Nephron (organoid): ENCODE results near the gene FAM3B.

Experiments used
- H3K27ac Mint-ChIP-seq, 3 experiments: 2 replicates each; pipeline ENCODE4 v1.8.0; 2020; ENCODE audit warnings: mixed read lengths in 3 of 3, mild to moderate bottlenecking in 2 of 3, moderate library complexity in 1 of 3
- H3K27me3 Mint-ChIP-seq: 2 replicates; pipeline ENCODE4 v1.8.0; 2021; ENCODE audit warnings: low read depth, mild to moderate bottlenecking, moderate library complexity, mixed read lengths
- H3K36me3 Mint-ChIP-seq: 2 replicates; pipeline ENCODE4 v1.8.0; 2020; ENCODE audit warnings: low read depth, mixed read lengths
- H3K4me1 Mint-ChIP-seq: 2 replicates; pipeline ENCODE4 v1.8.0; 2020; ENCODE audit warnings: mixed read lengths
- H3K4me3 Mint-ChIP-seq, 3 experiments: 2 replicates each; pipeline ENCODE4 v1.8.0; 2020; ENCODE audit warnings: mild to moderate bottlenecking in 3 of 3, mixed read lengths in 3 of 3, moderate library complexity in 2 of 3
- H3K9me3 Mint-ChIP-seq: 2 replicates; pipeline ENCODE4 v1.8.0; 2020; ENCODE audit warnings: mixed read lengths
- TF ChIP-seq, protein P1 (sequence below), 3 experiments: fragments of 200-600 bp; sonication (generic); IDR thresholded peaks; one replicate each; pipeline ENCODE4 v1.5.0; 2021; ENCODE audit warnings: antibody characterized with exemption in 3 of 3; ENCODE audit not compliant: unreplicated experiment in 3 of 3

Gene FAM3B

DNA sequence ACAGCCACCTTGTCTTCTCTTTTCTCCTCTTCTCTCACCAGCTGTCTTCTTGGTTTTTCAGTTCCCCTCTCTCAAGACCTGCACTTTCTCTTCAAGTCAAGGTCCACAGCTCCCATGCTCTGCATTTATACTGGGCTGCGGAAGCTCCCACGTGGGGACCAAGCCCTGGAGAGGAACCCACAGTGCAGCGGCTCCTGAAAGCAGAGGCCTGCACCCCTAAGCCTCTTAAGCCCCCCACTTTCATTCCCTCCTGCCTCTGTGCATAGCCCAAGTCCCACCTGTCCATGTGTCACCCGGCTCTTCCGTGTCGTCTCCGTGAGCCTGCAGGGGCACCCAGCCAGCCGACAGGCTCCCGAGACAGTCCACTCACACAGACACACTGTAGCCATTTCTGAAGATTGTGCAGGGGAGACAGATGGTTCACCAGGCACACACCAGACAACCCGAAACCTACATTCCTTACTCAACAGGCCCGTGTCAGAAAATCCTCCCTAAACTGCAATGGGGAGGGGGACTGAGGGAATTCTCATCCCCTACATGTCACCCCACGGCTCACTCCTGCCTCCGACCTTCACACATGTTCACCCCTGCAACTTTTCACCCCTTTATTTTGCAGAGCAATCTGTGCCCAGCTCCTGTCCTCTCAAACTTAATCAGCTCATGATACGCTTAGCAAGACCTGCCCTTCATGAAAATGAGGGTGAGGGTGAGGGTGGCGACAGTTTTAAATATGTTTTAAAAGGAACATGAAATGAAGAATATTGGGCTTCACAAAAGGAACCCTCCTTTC lies 51.5 kb downstream of the FAM3B start:
- Mint-ChIP-seq H3K9me3 (no peaks in the 10 kb centered on the region), H3K27me3 (peaks cover 34% of the 10 kb centered on the region), H3K27ac (peak overlapping the region in 1 of 3 experiments; percentile 1), H3K4me3 (peak overlapping the region in 1 of 3 experiments; percentile 26), H3K4me1 (peaks cover 24% of the 10 kb centered on the region), H3K36me3 (no peaks in the 10 kb centered on the region)
- TF ChIP-seq, protein P1, sequence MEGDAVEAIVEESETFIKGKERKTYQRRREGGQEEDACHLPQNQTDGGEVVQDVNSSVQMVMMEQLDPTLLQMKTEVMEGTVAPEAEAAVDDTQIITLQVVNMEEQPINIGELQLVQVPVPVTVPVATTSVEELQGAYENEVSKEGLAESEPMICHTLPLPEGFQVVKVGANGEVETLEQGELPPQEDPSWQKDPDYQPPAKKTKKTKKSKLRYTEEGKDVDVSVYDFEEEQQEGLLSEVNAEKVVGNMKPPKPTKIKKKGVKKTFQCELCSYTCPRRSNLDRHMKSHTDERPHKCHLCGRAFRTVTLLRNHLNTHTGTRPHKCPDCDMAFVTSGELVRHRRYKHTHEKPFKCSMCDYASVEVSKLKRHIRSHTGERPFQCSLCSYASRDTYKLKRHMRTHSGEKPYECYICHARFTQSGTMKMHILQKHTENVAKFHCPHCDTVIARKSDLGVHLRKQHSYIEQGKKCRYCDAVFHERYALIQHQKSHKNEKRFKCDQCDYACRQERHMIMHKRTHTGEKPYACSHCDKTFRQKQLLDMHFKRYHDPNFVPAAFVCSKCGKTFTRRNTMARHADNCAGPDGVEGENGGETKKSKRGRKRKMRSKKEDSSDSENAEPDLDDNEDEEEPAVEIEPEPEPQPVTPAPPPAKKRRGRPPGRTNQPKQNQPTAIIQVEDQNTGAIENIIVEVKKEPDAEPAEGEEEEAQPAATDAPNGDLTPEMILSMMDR (IDR thresholded peaks at IDR 0.05; ENCODE audit: unreplicated experiment in 3 of 3): no peak

DNA sequence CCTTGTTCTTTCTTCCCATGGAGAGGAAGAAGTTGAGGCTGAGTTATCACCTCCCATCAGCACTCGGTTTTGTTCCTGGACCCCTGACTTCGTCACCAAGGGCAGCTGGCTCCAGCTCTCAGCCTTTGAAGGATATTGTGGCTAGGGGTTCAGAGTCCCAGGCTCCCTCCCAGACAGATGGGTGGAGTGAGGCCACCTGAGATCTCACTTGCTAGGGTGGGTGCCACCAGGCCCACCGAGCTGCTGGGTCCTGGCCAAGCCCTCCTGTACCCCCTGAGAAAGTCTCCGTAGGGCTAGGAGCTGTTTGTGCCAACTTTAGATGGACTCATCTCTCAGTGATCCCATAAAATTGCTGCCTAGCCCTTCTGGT lies 52.1 kb downstream of the FAM3B start:
- Mint-ChIP-seq H3K9me3 (no peaks in the 10 kb centered on the region), H3K27me3 (peaks cover 34% of the 10 kb centered on the region), H3K36me3 (no peaks in the 10 kb centered on the region), H3K4me1 (peaks cover 24% of the 10 kb centered on the region), H3K4me3 (peak overlapping the region in 1 of 3 experiments; percentile 76), H3K27ac (no peak overlapping the region)
- TF ChIP-seq, protein P1 (IDR thresholded peaks at IDR 0.05; ENCODE audit: unreplicated experiment in 3 of 3): no peak

DNA sequence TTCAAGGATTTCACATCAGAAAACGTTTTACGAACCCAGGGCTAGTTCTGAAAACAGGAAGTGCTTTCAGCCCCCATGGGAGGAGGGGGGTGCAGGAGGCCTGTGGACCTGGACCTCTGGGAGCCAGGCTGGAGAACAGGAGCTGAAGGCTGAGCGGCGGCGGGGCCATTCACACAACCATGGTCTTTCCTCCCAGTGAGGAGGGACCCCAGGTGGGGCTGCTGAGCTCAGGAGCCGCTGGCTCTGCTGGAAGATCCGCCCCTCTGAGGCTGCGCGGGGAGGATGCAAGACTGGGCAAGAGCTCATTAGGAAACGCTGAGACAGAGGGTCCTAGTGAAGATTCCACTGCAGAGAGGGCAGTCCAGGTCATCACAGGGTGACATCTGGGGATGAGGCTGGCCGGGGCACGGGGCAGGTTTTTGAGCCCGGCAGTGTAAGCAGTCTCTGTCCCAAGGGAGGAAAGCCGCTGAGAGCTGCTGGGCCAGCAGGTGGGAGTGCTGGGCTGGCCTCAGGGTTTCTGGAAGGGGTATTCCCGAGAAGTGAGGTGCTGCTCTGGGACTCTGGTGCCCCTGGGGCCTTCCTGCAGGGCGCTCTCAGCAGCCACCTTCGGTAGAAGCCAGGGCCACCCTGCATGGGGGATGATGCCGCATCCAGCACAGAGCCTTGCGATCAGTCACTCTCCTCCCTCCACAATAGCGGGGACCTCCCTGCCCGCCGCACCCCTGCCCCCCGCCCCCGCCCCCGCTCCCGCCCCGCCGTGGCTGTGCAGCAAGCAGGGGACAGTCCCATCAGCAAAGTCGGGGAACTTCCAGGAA lies 52.7 kb downstream of the FAM3B start:
- Mint-ChIP-seq H3K4me1 (peaks cover 24% of the 10 kb centered on the region), H3K4me3 (peak overlapping the region; percentile 75 to 80 (median 76)), H3K27me3 (peaks cover 34% of the 10 kb centered on the region), H3K27ac (no peak overlapping the region), H3K36me3 (no peaks in the 10 kb centered on the region), H3K9me3 (no peaks in the 10 kb centered on the region)
- TF ChIP-seq, protein P1 (IDR thresholded peaks at IDR 0.05; ENCODE audit: unreplicated experiment in 3 of 3): peak; percentile 23 to 27 (median 24)

DNA sequence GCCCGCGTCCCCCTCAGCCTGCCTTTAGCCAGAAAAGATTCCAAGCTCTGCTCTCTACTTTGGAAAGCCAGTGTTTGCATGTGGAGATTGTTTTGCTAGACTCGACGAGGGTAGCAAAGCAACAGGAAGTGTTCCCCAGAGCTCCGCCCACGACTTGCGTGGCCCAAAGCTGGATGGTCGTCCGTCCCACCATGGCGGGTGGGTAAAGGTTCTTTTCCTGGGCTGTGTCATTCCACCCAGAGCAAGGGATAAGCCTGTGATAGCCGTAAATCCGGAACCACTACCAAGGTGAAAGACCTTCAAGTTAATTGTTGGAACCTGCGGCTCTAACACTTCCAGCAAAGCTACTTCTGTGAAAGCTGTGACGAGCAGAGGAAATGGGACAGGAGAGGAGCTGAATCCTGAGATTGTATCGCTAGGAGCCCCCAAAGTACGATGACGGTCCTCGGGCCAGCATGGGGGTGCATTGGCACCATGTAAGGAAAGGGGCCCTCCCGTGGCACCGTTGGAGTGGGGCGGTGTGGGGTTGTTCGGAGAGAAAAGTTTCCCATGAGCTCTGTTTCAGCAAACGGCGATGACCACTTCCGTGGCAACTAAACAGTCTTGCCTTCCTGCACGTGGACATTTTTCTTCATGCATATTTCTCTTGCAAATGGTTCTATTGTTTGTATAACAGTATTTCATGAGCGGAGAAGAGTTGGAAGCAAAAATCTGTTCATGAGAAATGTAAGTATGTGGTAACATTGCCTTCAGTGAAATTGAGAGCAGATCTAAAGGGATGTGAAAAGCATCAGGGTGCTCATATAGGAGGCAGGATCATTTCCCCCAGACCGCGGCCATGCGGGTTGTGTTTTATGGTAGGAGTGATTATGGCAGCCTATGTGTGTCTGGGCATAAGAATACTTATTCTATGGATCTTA lies 53.6 kb downstream of the FAM3B start:
- Mint-ChIP-seq H3K9me3 (no peaks in the 10 kb centered on the region), H3K27me3 (peaks cover 34% of the 10 kb centered on the region), H3K4me1 (peaks cover 24% of the 10 kb centered on the region), H3K36me3 (no peaks in the 10 kb centered on the region), H3K27ac (no peak overlapping the region), H3K4me3 (peak overlapping the region in 2 of 3 experiments; percentile 17 to 48)
- TF ChIP-seq, protein P1 (IDR thresholded peaks at IDR 0.05; ENCODE audit: unreplicated experiment in 3 of 3): no peak

DNA sequence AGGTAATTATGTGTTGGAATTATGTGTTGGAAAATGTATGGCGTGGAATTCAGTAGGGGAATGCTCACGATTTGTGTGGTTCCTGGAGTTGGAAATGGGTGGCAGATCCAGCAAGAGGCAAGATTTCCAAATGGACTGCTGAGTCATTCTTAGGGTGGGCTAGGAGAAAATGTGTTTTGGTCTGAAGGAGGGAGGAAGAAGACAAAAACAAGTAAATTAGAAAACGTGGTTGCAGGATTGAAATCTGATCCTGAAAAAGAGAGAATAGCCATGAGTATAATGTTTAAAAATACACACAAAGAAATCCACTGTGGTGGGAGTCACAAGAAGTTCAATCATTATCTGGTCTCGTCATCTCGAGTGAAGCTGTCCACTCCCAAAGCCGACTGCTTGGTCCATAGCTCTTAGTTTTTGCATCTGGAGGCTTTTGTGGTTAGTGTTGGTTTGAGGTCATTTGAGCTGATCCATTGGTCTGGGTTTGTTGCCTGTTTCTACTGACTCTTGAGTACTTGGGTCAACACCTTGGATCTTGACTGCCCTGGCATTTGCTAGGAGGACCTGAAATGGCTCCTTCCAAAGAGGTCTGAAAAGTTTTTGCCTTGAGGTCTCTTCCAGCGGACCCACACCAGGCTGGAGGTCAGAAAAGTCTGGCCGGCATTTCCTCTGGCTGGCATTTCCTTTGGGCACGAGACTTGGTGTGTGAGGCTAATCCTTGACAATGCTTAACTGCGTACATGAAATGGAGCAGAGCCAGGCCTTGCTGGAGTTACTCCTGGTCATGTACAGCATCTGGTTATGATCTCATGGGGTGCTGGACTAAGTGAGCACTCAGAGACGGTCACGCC lies 54.5 kb downstream of the FAM3B start:
- TF ChIP-seq, protein P1 (IDR thresholded peaks at IDR 0.05; ENCODE audit: unreplicated experiment in 3 of 3): no peak
- Mint-ChIP-seq H3K27ac (no peak overlapping the region), H3K36me3 (no peaks in the 10 kb centered on the region), H3K27me3 (peaks cover 27% of the 10 kb centered on the region), H3K9me3 (no peaks in the 10 kb centered on the region), H3K4me1 (peaks cover 24% of the 10 kb centered on the region), H3K4me3 (no peak overlapping the region)
